PFSK-1 (cell line): ENCODE results near the gene GPRASP3.

ENCODE experiments used
- FOXP2 ChIP-seq: optimal IDR thresholded peaks from 2 replicates; pipeline ENCODE3; 2011; ENCODE audit warnings: borderline replicate concordance, control low read depth, inconsistent platforms; ENCODE audit not compliant: insufficient read depth; ENCODE audit errors: extremely low read length, extremely low read depth
- POLR2AphosphoS5 ChIP-seq: IDR thresholded peaks from 2 replicates; pipeline ENCODE4 v1.6.1; 2012; ENCODE audit warnings: low read depth, mild to moderate bottlenecking, control low read depth, low read length, moderate library complexity
- SIN3A ChIP-seq: IDR thresholded peaks from 2 replicates; pipeline ENCODE4 v1.6.1; 2012; ENCODE audit warnings: mild to moderate bottlenecking, low read length, moderate library complexity, borderline replicate concordance; ENCODE audit not compliant: insufficient read depth
- TAF1 ChIP-seq: IDR thresholded peaks from 2 replicates; pipeline ENCODE4 v1.6.1; 2012; ENCODE audit warnings: low read length, control low read depth, borderline replicate concordance; ENCODE audit not compliant: insufficient read depth
- TF ChIP-seq, protein P1 (sequence below), 2 experiments: IDR thresholded peaks; 2 replicates each; pipeline versions ENCODE4 v1.6.1 to v1.8.0; 2011 to 2012; ENCODE audit warnings: low read depth in 2 of 2, low read length in 2 of 2, control low read depth in 1 of 2, inconsistent platforms in 1 of 2, mild to moderate bottlenecking in 1 of 2, moderate library complexity in 1 of 2; ENCODE audit not compliant: insufficient read depth in 1 of 2

GRCh38 chrX:102712216-102712966, 8.2 kb upstream of the GPRASP3 start, which contains the start of gene GPRASP2:
- TF ChIP-seq POLR2AphosphoS5: no peak
- no peak for TF ChIP-seq TAF1
- TF ChIP-seq SIN3A: no peak
- TF ChIP-seq, protein P1, sequence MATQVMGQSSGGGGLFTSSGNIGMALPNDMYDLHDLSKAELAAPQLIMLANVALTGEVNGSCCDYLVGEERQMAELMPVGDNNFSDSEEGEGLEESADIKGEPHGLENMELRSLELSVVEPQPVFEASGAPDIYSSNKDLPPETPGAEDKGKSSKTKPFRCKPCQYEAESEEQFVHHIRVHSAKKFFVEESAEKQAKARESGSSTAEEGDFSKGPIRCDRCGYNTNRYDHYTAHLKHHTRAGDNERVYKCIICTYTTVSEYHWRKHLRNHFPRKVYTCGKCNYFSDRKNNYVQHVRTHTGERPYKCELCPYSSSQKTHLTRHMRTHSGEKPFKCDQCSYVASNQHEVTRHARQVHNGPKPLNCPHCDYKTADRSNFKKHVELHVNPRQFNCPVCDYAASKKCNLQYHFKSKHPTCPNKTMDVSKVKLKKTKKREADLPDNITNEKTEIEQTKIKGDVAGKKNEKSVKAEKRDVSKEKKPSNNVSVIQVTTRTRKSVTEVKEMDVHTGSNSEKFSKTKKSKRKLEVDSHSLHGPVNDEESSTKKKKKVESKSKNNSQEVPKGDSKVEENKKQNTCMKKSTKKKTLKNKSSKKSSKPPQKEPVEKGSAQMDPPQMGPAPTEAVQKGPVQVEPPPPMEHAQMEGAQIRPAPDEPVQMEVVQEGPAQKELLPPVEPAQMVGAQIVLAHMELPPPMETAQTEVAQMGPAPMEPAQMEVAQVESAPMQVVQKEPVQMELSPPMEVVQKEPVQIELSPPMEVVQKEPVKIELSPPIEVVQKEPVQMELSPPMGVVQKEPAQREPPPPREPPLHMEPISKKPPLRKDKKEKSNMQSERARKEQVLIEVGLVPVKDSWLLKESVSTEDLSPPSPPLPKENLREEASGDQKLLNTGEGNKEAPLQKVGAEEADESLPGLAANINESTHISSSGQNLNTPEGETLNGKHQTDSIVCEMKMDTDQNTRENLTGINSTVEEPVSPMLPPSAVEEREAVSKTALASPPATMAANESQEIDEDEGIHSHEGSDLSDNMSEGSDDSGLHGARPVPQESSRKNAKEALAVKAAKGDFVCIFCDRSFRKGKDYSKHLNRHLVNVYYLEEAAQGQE (IDR thresholded peaks at IDR 0.05; ENCODE audit: insufficient read depth in 1 of 2, low read depth in 2 of 2, low read length in 2 of 2): no peak
- TF ChIP-seq FOXP2: no peak
